H1 (cell line): ENCODE measurements around the gene SLC35E1. TPM values are rescaled to one million over a fixed set of nuclear protein-coding genes. Genes with fewer than 3 reads are reported as not detected.

Source experiments
- CTCF ChIA-PET: fragments of 300-600 bp; sonication (Branson Sonifier 250); formaldehyde crosslinking; loops from one replicate; lab custom pipeline; 2021; ENCODE audit not compliant: partially characterized antibody; lab: Charles Lee
- POLR2A ChIA-PET: fragments of 300-600 bp; sonication (Branson Sonifier 250); formaldehyde crosslinking; loops from one replicate; lab custom pipeline; 2021; ENCODE audit warnings: inconsistent platforms; ENCODE audit not compliant: partially characterized antibody; lab: Charles Lee
- DNase-seq, 2 experiments: peaks; one replicate each; pipeline versions ENCODE4 v3.0.0 to v3.0.0-alpha.2; 2010 to 2022; ENCODE audit warnings: low spot score in 2 of 2, low read depth in 1 of 2, mixed read lengths in 1 of 2
- FAIRE-seq: peaks from 2 replicates; lab custom pipeline; 2011; peaks lifted over from hg19 to GRCh38; lab: Jason Lieb, UNC
- H2AFZ ChIP-seq: 2 replicates; pipeline ENCODE4 v1.8.1; 2012; ENCODE audit warnings: low read length, inconsistent platforms
- H2AK5ac ChIP-seq: 2 replicates; pipeline ENCODE4 v1.6.1; 2013; ENCODE audit warnings: low read depth, low read length
- H2BK120ac ChIP-seq: replicated peaks from 2 replicates; pipeline ENCODE3; 2013; ENCODE audit warnings: low read depth, low read length, inconsistent platforms
- H2BK12ac ChIP-seq: 2 replicates; pipeline ENCODE4 v1.6.1; 2013; ENCODE audit warnings: low read depth, low read length
- H2BK15ac ChIP-seq: 2 replicates; pipeline ENCODE4 v1.6.1; 2013; ENCODE audit warnings: low read length
- H2BK20ac ChIP-seq: 2 replicates; pipeline ENCODE4 v1.6.1; 2013; ENCODE audit warnings: low read length
- H2BK5ac ChIP-seq: 2 replicates; pipeline ENCODE4 v1.6.1; 2013; ENCODE audit warnings: low read depth, low read length
- H3K14ac ChIP-seq: 2 replicates; pipeline ENCODE4 v1.6.1; 2013; ENCODE audit warnings: inconsistent platforms; ENCODE audit not compliant: insufficient read length
- H3K18ac ChIP-seq: 2 replicates; pipeline ENCODE4 v1.6.1; 2013; ENCODE audit warnings: low read length; ENCODE audit errors: extremely low read depth
- H3K23ac ChIP-seq: 2 replicates; pipeline ENCODE4 v1.6.1; 2013; ENCODE audit warnings: inconsistent platforms; ENCODE audit not compliant: insufficient read length
- H3K23me2 ChIP-seq: 2 replicates; pipeline ENCODE4 v1.6.1; 2013; ENCODE audit warnings: low read depth, low read length
- H3K27ac ChIP-seq: 2 replicates; pipeline ENCODE4 v1.6.1; 2011; ENCODE audit warnings: low read depth, low read length, inconsistent platforms
- H3K27me3 ChIP-seq, 4 experiments: replicated peaks in 1 of 4; 1 replicate in 1 of 4; 2 replicates in 3 of 4; pipeline versions ENCODE4 v1.6.1 to v1.8.1; 2011 to 2013; ENCODE audit warnings: low read length in 3 of 4, mild to moderate bottlenecking in 3 of 4, inconsistent platforms in 2 of 4, mixed read lengths in 2 of 4, moderate library complexity in 1 of 4; ENCODE audit not compliant: control insufficient read depth in 3 of 4, insufficient read depth in 3 of 4; ENCODE audit errors: extremely low read depth in 1 of 4
- H3K36me3 ChIP-seq, 4 experiments: 2 replicates each; pipeline versions ENCODE4 v1.6.1 to v1.8.1; 2011 to 2013; ENCODE audit warnings: mild to moderate bottlenecking in 4 of 4, low read length in 3 of 4, moderate library complexity in 2 of 4, control low read depth in 1 of 4, inconsistent platforms in 1 of 4; ENCODE audit not compliant: insufficient read depth in 4 of 4, control insufficient read depth in 2 of 4
- H3K4ac ChIP-seq: replicated peaks from 2 replicates; pipeline ENCODE3; 2013; ENCODE audit warnings: low read length, low read depth, mixed read lengths, inconsistent platforms; ENCODE audit not compliant: insufficient read length
- H3K4me1 ChIP-seq, 4 experiments: replicated peaks in 1 of 4; 1 replicate in 1 of 4; 2 replicates in 3 of 4; pipeline versions ENCODE4 v1.6.1 to v1.8.1; 2011 to 2013; ENCODE audit warnings: low read length in 3 of 4, inconsistent platforms in 2 of 4, mixed read lengths in 1 of 4; ENCODE audit not compliant: insufficient read depth in 4 of 4, control insufficient read depth in 3 of 4
- H3K4me2 ChIP-seq, 2 experiments: 2 replicates each; pipeline versions ENCODE4 v1.6.1 to v1.8.1; 2011 to 2013; ENCODE audit warnings: low read depth in 2 of 2, low read length in 2 of 2, control low read depth in 1 of 2, inconsistent platforms in 1 of 2, mild to moderate bottlenecking in 1 of 2; ENCODE audit not compliant: insufficient read depth in 1 of 2
- H3K4me3 ChIP-seq, 4 experiments: fragments of 200-600, 300-600 bp in 1 of 4; sonication (generic), shearing (Covaris generic), sonication (Bioruptor Twin) in 1 of 4; 2 replicates each; pipeline versions ENCODE4 v1.5.1 to v1.8.1; 2011 to 2016; ENCODE audit warnings: low read length in 4 of 4, low read depth in 3 of 4, control low read depth in 2 of 4, inconsistent platforms in 2 of 4, mild to moderate bottlenecking in 2 of 4, mixed read lengths in 1 of 4, moderate library complexity in 1 of 4; ENCODE audit not compliant: insufficient read depth in 2 of 4; ENCODE audit errors: extremely low read depth in 1 of 4
- H3K56ac ChIP-seq: replicated peaks from 2 replicates; pipeline ENCODE3; 2013; ENCODE audit warnings: low read depth, mild to moderate bottlenecking, mixed read lengths, low read length, inconsistent platforms; ENCODE audit not compliant: insufficient read length
- H3K79me1 ChIP-seq: 2 replicates; pipeline ENCODE4 v1.6.1; 2013; ENCODE audit warnings: low read depth, low read length, control low read depth
- H3K79me2 ChIP-seq, 2 experiments: 2 replicates each; pipeline versions ENCODE4 v1.6.1 to v1.8.1; 2012 to 2013; ENCODE audit warnings: low read length in 2 of 2, mild to moderate bottlenecking in 2 of 2, inconsistent platforms in 1 of 2; ENCODE audit not compliant: insufficient read depth in 2 of 2, control insufficient read depth in 1 of 2
- H3K9ac ChIP-seq, 4 experiments: replicated peaks in 1 of 4; 1 replicate in 1 of 4; 2 replicates in 3 of 4; pipeline versions ENCODE4 v1.6.1 to v1.8.1; 2011 to 2013; ENCODE audit warnings: low read depth in 3 of 4, low read length in 3 of 4, control low read depth in 2 of 4, mild to moderate bottlenecking in 2 of 4, moderate library complexity in 2 of 4, inconsistent platforms in 1 of 4; ENCODE audit errors: extremely low read depth in 1 of 4
- H3K9me3 ChIP-seq, 2 experiments: 2 replicates each; pipeline versions ENCODE4 v1.6.1 to v1.8.1; 2012 to 2013; ENCODE audit warnings: mild to moderate bottlenecking in 2 of 2, moderate library complexity in 2 of 2, control low read depth in 1 of 2, inconsistent platforms in 1 of 2, low read depth in 1 of 2, low read length in 1 of 2, mixed read lengths in 1 of 2; ENCODE audit not compliant: insufficient read depth in 2 of 2
- H4K20me1 ChIP-seq, 2 experiments: replicated peaks in 1 of 2; 2 replicates each; pipeline versions ENCODE3 to v1.8.1; 2011 to 2013; ENCODE audit warnings: inconsistent platforms in 2 of 2, low read length in 2 of 2, mild to moderate bottlenecking in 1 of 2; ENCODE audit not compliant: insufficient read depth in 2 of 2, control insufficient read depth in 1 of 2
- H4K5ac ChIP-seq: 2 replicates; pipeline ENCODE4 v1.6.1; 2013; ENCODE audit warnings: low read length, low read depth, mixed read lengths, inconsistent platforms; ENCODE audit not compliant: insufficient read length
- H4K8ac ChIP-seq: 2 replicates; pipeline ENCODE4 v1.8.0; 2013; ENCODE audit warnings: mild to moderate bottlenecking, moderate library complexity, low read length, inconsistent platforms; ENCODE audit not compliant: insufficient read depth; ENCODE audit errors: extremely low read depth
- H4K91ac ChIP-seq: replicated peaks from 2 replicates; pipeline ENCODE3; 2013; ENCODE audit warnings: low read length, mixed read lengths, inconsistent platforms; ENCODE audit not compliant: insufficient read length
- CREB1 ChIP-seq: IDR thresholded peaks from 2 replicates; pipeline ENCODE4 v1.6.1; 2012; ENCODE audit warnings: inconsistent platforms
- GABPA ChIP-seq: IDR thresholded peaks from 2 replicates; pipeline ENCODE4 v1.6.1; 2011; ENCODE audit warnings: mild to moderate bottlenecking, low read length, moderate library complexity, borderline replicate concordance; ENCODE audit not compliant: insufficient read depth
- GTF2F1 ChIP-seq: IDR thresholded peaks from 2 replicates; pipeline ENCODE4 v1.6.1; 2012; ENCODE audit warnings: low read depth, low read length, improper control_type of control experiment, borderline replicate concordance
- POU5F1 ChIP-seq: IDR thresholded peaks from 2 replicates; pipeline ENCODE4 v1.6.1; 2011; ENCODE audit warnings: low read depth, mild to moderate bottlenecking, low read length, moderate library complexity
- SAP30 ChIP-seq: fragments of 300-600 bp; sonication (generic); IDR thresholded peaks from 2 replicates; pipeline ENCODE4 v1.7.1; 2012; ENCODE audit warnings: low read length, moderate library complexity, mild to moderate bottlenecking, inconsistent platforms; ENCODE audit not compliant: insufficient read depth, insufficient replicate concordance
- SIX5 ChIP-seq: IDR thresholded peaks from 2 replicates; pipeline ENCODE4 v1.6.1; 2011; ENCODE audit warnings: mild to moderate bottlenecking, low read depth, low read length
- SP2 ChIP-seq: IDR thresholded peaks from 2 replicates; pipeline ENCODE4 v1.6.1; 2012; ENCODE audit warnings: mild to moderate bottlenecking, low read length, inconsistent platforms
- SRF ChIP-seq: IDR thresholded peaks from 2 replicates; pipeline ENCODE4 v1.6.1; 2011; ENCODE audit warnings: mild to moderate bottlenecking, low read depth, low read length, moderate library complexity
- SUZ12 ChIP-seq: fragments of 200-600 bp; sonication (generic); IDR thresholded peaks from 2 replicates; pipeline ENCODE4 v1.6.1; 2012; ENCODE audit warnings: mild to moderate bottlenecking, inconsistent platforms, low read length, moderate library complexity, mixed read lengths
- TCF12 ChIP-seq: IDR thresholded peaks from 2 replicates; pipeline ENCODE4 v1.6.1; 2011; ENCODE audit warnings: low read depth, mild to moderate bottlenecking, low read length
- WGBS, 2 experiments: shearing (Covaris generic) in 1 of 2; methylation state at CpG; one replicate each; pipeline versions ENCODE4 v1.1.6 to v1.1.7; 2013 to 2015; ENCODE audit warnings: low lambda C conversion rate in 2 of 2, mixed read lengths in 2 of 2, inconsistent platforms in 1 of 2, low coverage in 1 of 2, missing lambda C conversion rate in 1 of 2; ENCODE audit not compliant: insufficient replicate concordance in 2 of 2, insufficient coverage in 1 of 2, insufficient read length in 1 of 2; ENCODE audit errors: extremely low coverage in 1 of 2, missing lambda C conversion rate in 1 of 2; 5-methylcytosine and 5-hydroxymethylcytosine counted together
- polyA plus RNA-seq, 7 experiments: library from polyadenylated mRNA; depleted of rRNA in 3 of 7; stranded (reverse) in 5 of 7; unstranded in 2 of 7; fragments of >200 nt in 5 of 7; fragments of 200-250 nt in 2 of 7; gene quantifications; 1 replicate in 5 of 7; 2 replicates in 1 of 7; 4 replicates in 1 of 7; pipeline versions ENCODE4 v1.2.1 to v1.2.3, GENCODE V29; 2011 to 2013; ENCODE audit warnings: missing spikeins in 2 of 7, mixed read lengths in 2 of 7
- total RNA-seq: library from RNA; stranded (reverse); fragmentation: NEBNext Ultra II Directional; extraction: Animal tissue kit (Norgen Biotek cat#: 25700); gene quantifications from 2 replicates; pipeline ENCODE4 v1.2.1, GENCODE V29; 2021

The SLC35E1 gene
- total and polyA plus RNA-seq, 2 of the 8 experiments (the other 6 are each of a cell fraction or from before 2014, with no cell fraction given), result 26.0 to 31.9 TPM

DNA sequence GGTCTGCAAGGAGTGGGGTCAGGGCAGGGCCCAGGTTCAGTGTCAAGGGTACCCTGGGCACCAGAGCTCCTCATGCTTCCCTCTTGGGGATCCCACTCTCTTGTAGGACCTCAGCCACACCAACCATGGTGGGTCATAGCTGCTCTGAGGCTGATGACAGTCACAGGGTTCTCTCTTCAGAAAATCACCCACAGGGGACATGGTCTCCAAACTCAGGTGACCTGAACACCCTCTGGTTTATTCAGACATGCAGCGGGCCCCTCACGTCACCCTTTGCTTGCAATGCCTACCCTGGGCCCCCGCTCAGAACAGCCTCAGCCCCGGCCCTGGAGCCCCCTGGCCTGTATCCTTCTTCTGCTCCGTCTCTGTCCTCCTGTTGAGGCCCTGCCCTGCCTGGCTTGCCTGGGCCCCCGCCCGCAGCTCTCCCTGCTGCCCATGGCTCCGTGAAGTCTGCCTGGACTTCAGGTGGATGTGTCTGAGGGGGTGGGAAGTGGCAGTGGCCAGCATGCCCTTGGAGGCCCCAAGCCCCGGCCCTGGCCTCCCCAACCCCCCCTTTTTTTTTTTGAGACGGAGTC, 50.4 kb downstream of the SLC35E1 start:
- CTCF ChIA-PET, result no interaction called here
- no peak for FAIRE-seq

More for the DNA sequence above, 50.4 kb downstream of the SLC35E1 start:
- H3K14ac ChIP-seq, result no peak overlapping the region
- no peaks in the 10 kb centered on the region for H3K4me1 ChIP-seq
- H3K4me3 ChIP-seq, result no peak overlapping the region
- H2BK20ac ChIP-seq, result no peak overlapping the region
- H3K4ac ChIP-seq, result no peak overlapping the region
- no peak overlapping the region for H2BK120ac ChIP-seq
- H3K27me3 ChIP-seq, result no peaks in the 10 kb centered on the region
- no peak overlapping the region for H4K91ac ChIP-seq
- H3K9me3 ChIP-seq, result no peaks in the 10 kb centered on the region
- no peaks in the 10 kb centered on the region for H3K23me2 ChIP-seq
- H2BK15ac ChIP-seq, result no peak overlapping the region
- H2AFZ ChIP-seq, result no peak overlapping the region
- peaks cover 12 to 34% of the 10 kb centered on the region in 2 experiments for H4K20me1 ChIP-seq
- no peak for DNase-seq
- 92% methylated on average over 8 of the region's 10 CpGs; no CpG with 5 or more reads in 1 of the 2 experiments for WGBS, 2 experiments
- no peaks in the 10 kb centered on the region for H3K79me2 ChIP-seq
- no peak overlapping the region for H3K23ac ChIP-seq
- H3K4me2 ChIP-seq, result no peak overlapping the region
- H2BK12ac ChIP-seq, result no peak overlapping the region
- H3K79me1 ChIP-seq, result no peaks in the 10 kb centered on the region
- H4K8ac ChIP-seq, result no peak overlapping the region
- no peak overlapping the region for H2AK5ac ChIP-seq
- H4K5ac ChIP-seq, result no peak overlapping the region
- H3K27ac ChIP-seq, result no peak overlapping the region
- H3K56ac ChIP-seq, result no peak overlapping the region
- no peak overlapping the region for H2BK5ac ChIP-seq
- no peak overlapping the region for H3K18ac ChIP-seq
- H3K9ac ChIP-seq, result no peak overlapping the region
- POLR2A ChIA-PET, result interaction anchor here (1.2 to 1.9 kb wide), 3 partner anchors 11 to 51 kb away, joined by 3 to 7 read pairs (median 4); partner anchors contain the start of genes CHERP and SLC35E1
- H3K36me3 ChIP-seq, result peaks cover 36 to 92% (median 78%) of the 10 kb centered on the region in 4 experiments
- TF ChIP-seq SUZ12, result no peak
- TF ChIP-seq GTF2F1, result no peak
- TF ChIP-seq SAP30, result no peak
- TF ChIP-seq SIX5, result no peak
- TF ChIP-seq SP2, result no peak
- TF ChIP-seq TCF12, result no peak
- no peak for TF ChIP-seq POU5F1
- TF ChIP-seq GABPA, result no peak
- no peak for TF ChIP-seq SRF
- TF ChIP-seq CREB1, result no peak
